Activated CD8-positive, alpha-beta memory T cell treated with anti-CD3 and anti-CD28 coated beads for 1 hour (primary cell): ENCODE data around the gene SPATS2.
A peak's percentile ranks its signal among the peaks of the same experiment; 100 is the strongest.

Experiments
- DNase-seq, 2 donors: peaks; one replicate each; pipeline ENCODE4 v3.0.0-alpha.2; 2020; ENCODE audit warnings: low read depth in 1 of 2; ENCODE audit errors: extremely low read depth in 1 of 2

SPATS2 gene

GRCh38 chr12:49567611-49568441 lies 200.6 kb downstream of the SPATS2 start, which contains the start of gene MCRS1:
Gene MCRS1, minus strand, starts transcription at chr12:49568142. Its CDS starts 1,411 bp downstream, at chr12:49566731.
- DNase-seq = peak; percentile 75 to 82

- DNase-seq = no peak
Observed at GRCh38 chr12:49568442-49569162, 201.3 kb downstream of the SPATS2 start.
